WTC11 (cell line): ENCODE measurements around the gene VIPR2.

ENCODE experiments used
- ELF4 ChIP-seq: sonication (generic); formaldehyde crosslinking; IDR thresholded peaks from 2 replicates; pipeline ENCODE4 v1.8.1; 2022; ENCODE audit warnings: low read depth, mild to moderate bottlenecking, moderate library complexity, missing genetic modification reagents
- ETV6 ChIP-seq: sonication (generic); formaldehyde crosslinking; IDR thresholded peaks from 2 replicates; pipeline ENCODE4 v1.8.1; 2022; ENCODE audit warnings: mild to moderate bottlenecking, missing genetic modification reagents
- FOXJ3 ChIP-seq: sonication (generic); formaldehyde crosslinking; IDR thresholded peaks from 2 replicates; pipeline ENCODE4 v1.9.0; 2021; ENCODE audit warnings: missing genetic modification reagents, mild to moderate bottlenecking, borderline replicate concordance
- FOXP1 ChIP-seq: sonication (generic); formaldehyde crosslinking; IDR thresholded peaks from 2 replicates; pipeline ENCODE4 v1.8.0; 2022; ENCODE audit warnings: missing genetic modification reagents, mild to moderate bottlenecking, moderate library complexity, borderline replicate concordance
- JUN ChIP-seq: sonication (generic); formaldehyde crosslinking; IDR thresholded peaks from 2 replicates; pipeline ENCODE4 v1.8.0; 2023; ENCODE audit warnings: mild to moderate bottlenecking, missing genetic modification reagents
- NR2C2 ChIP-seq: sonication (generic); formaldehyde crosslinking; IDR thresholded peaks from 2 replicates; pipeline ENCODE4 v1.8.0; 2022; ENCODE audit warnings: mild to moderate bottlenecking, missing genetic modification reagents
- SP1 ChIP-seq: sonication (generic); formaldehyde crosslinking; conservative IDR thresholded peaks from 2 replicates; pipeline ENCODE4 v1.8.1; 2022; ENCODE audit warnings: missing genetic modification reagents
- TF ChIP-seq, protein P1 (sequence below): fragments of 200-600 bp; IDR thresholded peaks from 2 replicates; pipeline ENCODE4 v1.8.0; 2022; ENCODE audit warnings: antibody characterized with exemption
- TF ChIP-seq, protein P2 (sequence below): sonication (generic); formaldehyde crosslinking; IDR thresholded peaks from 2 replicates; pipeline ENCODE4 v1.8.0; 2022; ENCODE audit warnings: mild to moderate bottlenecking, missing genetic modification reagents
- TF ChIP-seq, protein P3 (sequence below): sonication (generic); formaldehyde crosslinking; IDR thresholded peaks from 2 replicates; pipeline ENCODE4 v1.8.1; 2022; ENCODE audit warnings: mild to moderate bottlenecking, missing genetic modification reagents, moderate library complexity, borderline replicate concordance
- TF ChIP-seq, protein P4 (sequence below): fragments of 250-450 bp; sonication (Bioruptor Pico); IDR thresholded peaks from 2 replicates; pipeline ENCODE4 v1.9.0; 2021; ENCODE audit warnings: mild to moderate bottlenecking, borderline replicate concordance
- TF ChIP-seq, protein P5 (sequence below): sonication (generic); formaldehyde crosslinking; IDR thresholded peaks from 2 replicates; pipeline ENCODE4 v1.8.1; 2023; ENCODE audit warnings: mild to moderate bottlenecking, missing genetic modification reagents, moderate library complexity

DNA sequence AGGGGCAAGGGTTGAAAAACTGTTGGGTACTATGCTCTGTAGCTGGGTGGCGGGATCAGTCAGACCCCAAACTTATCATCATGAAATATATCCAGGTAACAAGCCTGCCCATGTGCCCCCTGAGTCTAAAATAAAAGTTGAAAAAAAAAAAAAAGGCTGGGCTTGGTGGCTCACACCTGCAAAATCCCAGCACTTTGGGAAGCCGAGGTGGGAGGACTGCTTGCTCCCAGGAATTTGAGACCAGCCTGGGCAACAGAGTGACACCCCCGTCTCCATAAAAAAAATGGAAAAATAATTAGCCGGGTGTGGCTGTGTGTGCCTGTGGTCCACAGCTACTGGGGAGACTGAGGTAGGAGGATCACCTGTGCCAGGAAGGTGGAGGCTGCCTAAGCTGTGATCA lies 83.5 kb downstream of the VIPR2 start:
- TF ChIP-seq, protein P1, sequence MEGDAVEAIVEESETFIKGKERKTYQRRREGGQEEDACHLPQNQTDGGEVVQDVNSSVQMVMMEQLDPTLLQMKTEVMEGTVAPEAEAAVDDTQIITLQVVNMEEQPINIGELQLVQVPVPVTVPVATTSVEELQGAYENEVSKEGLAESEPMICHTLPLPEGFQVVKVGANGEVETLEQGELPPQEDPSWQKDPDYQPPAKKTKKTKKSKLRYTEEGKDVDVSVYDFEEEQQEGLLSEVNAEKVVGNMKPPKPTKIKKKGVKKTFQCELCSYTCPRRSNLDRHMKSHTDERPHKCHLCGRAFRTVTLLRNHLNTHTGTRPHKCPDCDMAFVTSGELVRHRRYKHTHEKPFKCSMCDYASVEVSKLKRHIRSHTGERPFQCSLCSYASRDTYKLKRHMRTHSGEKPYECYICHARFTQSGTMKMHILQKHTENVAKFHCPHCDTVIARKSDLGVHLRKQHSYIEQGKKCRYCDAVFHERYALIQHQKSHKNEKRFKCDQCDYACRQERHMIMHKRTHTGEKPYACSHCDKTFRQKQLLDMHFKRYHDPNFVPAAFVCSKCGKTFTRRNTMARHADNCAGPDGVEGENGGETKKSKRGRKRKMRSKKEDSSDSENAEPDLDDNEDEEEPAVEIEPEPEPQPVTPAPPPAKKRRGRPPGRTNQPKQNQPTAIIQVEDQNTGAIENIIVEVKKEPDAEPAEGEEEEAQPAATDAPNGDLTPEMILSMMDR: no peak
- TF ChIP-seq ETV6 (CRISPR knock-in tag): no peak
- TF ChIP-seq, protein P2, sequence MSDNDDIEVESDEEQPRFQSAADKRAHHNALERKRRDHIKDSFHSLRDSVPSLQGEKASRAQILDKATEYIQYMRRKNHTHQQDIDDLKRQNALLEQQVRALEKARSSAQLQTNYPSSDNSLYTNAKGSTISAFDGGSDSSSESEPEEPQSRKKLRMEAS (CRISPR knock-in tag): no peak
- TF ChIP-seq, protein P3, sequence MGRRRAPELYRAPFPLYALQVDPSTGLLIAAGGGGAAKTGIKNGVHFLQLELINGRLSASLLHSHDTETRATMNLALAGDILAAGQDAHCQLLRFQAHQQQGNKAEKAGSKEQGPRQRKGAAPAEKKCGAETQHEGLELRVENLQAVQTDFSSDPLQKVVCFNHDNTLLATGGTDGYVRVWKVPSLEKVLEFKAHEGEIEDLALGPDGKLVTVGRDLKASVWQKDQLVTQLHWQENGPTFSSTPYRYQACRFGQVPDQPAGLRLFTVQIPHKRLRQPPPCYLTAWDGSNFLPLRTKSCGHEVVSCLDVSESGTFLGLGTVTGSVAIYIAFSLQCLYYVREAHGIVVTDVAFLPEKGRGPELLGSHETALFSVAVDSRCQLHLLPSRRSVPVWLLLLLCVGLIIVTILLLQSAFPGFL: no peak
- TF ChIP-seq ELF4 (CRISPR knock-in tag): no peak
- no peak for TF ChIP-seq FOXP1
- TF ChIP-seq, protein P4, sequence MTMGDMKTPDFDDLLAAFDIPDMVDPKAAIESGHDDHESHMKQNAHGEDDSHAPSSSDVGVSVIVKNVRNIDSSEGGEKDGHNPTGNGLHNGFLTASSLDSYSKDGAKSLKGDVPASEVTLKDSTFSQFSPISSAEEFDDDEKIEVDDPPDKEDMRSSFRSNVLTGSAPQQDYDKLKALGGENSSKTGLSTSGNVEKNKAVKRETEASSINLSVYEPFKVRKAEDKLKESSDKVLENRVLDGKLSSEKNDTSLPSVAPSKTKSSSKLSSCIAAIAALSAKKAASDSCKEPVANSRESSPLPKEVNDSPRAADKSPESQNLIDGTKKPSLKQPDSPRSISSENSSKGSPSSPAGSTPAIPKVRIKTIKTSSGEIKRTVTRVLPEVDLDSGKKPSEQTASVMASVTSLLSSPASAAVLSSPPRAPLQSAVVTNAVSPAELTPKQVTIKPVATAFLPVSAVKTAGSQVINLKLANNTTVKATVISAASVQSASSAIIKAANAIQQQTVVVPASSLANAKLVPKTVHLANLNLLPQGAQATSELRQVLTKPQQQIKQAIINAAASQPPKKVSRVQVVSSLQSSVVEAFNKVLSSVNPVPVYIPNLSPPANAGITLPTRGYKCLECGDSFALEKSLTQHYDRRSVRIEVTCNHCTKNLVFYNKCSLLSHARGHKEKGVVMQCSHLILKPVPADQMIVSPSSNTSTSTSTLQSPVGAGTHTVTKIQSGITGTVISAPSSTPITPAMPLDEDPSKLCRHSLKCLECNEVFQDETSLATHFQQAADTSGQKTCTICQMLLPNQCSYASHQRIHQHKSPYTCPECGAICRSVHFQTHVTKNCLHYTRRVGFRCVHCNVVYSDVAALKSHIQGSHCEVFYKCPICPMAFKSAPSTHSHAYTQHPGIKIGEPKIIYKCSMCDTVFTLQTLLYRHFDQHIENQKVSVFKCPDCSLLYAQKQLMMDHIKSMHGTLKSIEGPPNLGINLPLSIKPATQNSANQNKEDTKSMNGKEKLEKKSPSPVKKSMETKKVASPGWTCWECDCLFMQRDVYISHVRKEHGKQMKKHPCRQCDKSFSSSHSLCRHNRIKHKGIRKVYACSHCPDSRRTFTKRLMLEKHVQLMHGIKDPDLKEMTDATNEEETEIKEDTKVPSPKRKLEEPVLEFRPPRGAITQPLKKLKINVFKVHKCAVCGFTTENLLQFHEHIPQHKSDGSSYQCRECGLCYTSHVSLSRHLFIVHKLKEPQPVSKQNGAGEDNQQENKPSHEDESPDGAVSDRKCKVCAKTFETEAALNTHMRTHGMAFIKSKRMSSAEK: no peak
- TF ChIP-seq FOXJ3 (CRISPR knock-in tag): no peak
- no peak for TF ChIP-seq SP1
- TF ChIP-seq JUN (CRISPR knock-in tag): no peak
- TF ChIP-seq, protein P5, sequence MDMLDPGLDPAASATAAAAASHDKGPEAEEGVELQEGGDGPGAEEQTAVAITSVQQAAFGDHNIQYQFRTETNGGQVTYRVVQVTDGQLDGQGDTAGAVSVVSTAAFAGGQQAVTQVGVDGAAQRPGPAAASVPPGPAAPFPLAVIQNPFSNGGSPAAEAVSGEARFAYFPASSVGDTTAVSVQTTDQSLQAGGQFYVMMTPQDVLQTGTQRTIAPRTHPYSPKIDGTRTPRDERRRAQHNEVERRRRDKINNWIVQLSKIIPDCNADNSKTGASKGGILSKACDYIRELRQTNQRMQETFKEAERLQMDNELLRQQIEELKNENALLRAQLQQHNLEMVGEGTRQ: no peak
- TF ChIP-seq NR2C2: no peak
